Measurements from ENCODE around the gene ITPR2.

The ITPR2 gene

DNA sequence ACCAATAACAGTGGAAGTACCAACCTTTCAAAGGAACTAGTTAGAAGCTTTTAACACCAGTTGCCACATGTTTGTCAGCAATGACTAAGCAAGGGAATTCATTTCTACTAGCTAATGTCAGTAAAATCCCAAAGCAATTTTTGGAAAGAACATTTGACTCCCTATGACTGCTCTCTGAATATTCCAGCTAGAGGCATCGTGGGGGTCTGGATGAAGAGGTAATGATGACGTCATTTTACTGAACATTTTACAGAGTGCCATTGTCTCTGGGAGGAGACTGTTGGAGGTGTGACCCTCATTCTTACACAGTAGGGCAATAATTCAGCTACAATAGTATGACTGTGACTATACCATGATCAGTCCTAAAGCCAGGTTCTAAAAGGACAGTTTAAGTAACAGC lies 204.8 kb downstream of the ITPR2 start:
- TF ChIP-seq, protein P1, sequence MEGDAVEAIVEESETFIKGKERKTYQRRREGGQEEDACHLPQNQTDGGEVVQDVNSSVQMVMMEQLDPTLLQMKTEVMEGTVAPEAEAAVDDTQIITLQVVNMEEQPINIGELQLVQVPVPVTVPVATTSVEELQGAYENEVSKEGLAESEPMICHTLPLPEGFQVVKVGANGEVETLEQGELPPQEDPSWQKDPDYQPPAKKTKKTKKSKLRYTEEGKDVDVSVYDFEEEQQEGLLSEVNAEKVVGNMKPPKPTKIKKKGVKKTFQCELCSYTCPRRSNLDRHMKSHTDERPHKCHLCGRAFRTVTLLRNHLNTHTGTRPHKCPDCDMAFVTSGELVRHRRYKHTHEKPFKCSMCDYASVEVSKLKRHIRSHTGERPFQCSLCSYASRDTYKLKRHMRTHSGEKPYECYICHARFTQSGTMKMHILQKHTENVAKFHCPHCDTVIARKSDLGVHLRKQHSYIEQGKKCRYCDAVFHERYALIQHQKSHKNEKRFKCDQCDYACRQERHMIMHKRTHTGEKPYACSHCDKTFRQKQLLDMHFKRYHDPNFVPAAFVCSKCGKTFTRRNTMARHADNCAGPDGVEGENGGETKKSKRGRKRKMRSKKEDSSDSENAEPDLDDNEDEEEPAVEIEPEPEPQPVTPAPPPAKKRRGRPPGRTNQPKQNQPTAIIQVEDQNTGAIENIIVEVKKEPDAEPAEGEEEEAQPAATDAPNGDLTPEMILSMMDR (conservative IDR thresholded peaks at IDR 0.05; ENCODE audit: control insufficient read depth, insufficient read depth, low read depth, low read length), result no peak
- peak; percentile 44 for DNase-seq (ENCODE audit: low read depth)
- H3K4me3 ChIP-seq (ENCODE audit: control insufficient read depth, low read depth, low read length), result no peak overlapping the region

GRCh38 chr12:26627335-26627734 lies 205.7 kb downstream of the ITPR2 start:
- no peak overlapping the region for H3K4me3 ChIP-seq (ENCODE audit: control insufficient read depth, low read depth, low read length)
- DNase-seq (ENCODE audit: low read depth), result no peak
- TF ChIP-seq, protein P1 (conservative IDR thresholded peaks at IDR 0.05; ENCODE audit: control insufficient read depth, insufficient read depth, low read depth, low read length), result no peak

- no peak for DNase-seq (ENCODE audit: low read depth)
- TF ChIP-seq, protein P1 (conservative IDR thresholded peaks at IDR 0.05; ENCODE audit: control insufficient read depth, insufficient read depth, low read depth, low read length), result no peak
- H3K4me3 ChIP-seq (ENCODE audit: control insufficient read depth, low read depth, low read length), result no peak overlapping the region
Observed at GRCh38 chr12:26623136-26623535, 209.9 kb downstream of the ITPR2 start.

DNA sequence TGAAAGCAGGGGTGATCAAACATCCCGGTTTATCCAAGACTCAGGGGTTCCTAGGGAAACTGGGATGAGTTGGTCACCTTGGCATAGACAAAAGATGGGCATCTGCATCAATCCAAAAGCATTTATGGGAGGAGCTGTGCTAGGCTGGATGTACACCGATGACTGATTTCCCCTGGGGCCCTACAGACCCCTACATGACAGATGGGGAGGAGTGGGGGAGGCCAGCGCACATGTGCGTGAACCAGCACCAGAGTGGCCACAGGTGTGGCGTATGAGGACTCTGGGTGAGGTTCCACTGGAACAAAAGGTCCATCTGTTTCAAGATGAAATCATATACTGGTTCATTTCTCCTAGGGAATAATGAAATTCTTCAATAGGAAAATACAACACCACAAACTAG lies 210.4 kb downstream of the ITPR2 start:
- DNase-seq (ENCODE audit: low read depth), result no peak
- H3K4me3 ChIP-seq (ENCODE audit: control insufficient read depth, low read depth, low read length), result no peak overlapping the region
- TF ChIP-seq, protein P1 (conservative IDR thresholded peaks at IDR 0.05; ENCODE audit: control insufficient read depth, insufficient read depth, low read depth, low read length), result no peak

GRCh38 chr12:26621932-26622331 lies 211.1 kb downstream of the ITPR2 start:
- TF ChIP-seq, protein P1 (conservative IDR thresholded peaks at IDR 0.05; ENCODE audit: control insufficient read depth, insufficient read depth, low read depth, low read length), result no peak
- H3K4me3 ChIP-seq (ENCODE audit: control insufficient read depth, low read depth, low read length), result no peak overlapping the region
- DNase-seq (ENCODE audit: low read depth), result no peak

- H3K4me3 ChIP-seq (ENCODE audit: control insufficient read depth, low read depth, low read length), result no peak overlapping the region
- no peak for DNase-seq (ENCODE audit: low read depth)
- TF ChIP-seq, protein P1 (conservative IDR thresholded peaks at IDR 0.05; ENCODE audit: control insufficient read depth, insufficient read depth, low read depth, low read length), result no peak
Observed at GRCh38 chr12:26620907-26621306, 212.1 kb downstream of the ITPR2 start.

GRCh38 chr12:26617513-26617912 lies 215.5 kb downstream of the ITPR2 start:
- no peak for DNase-seq (ENCODE audit: low read depth)
- TF ChIP-seq, protein P1 (conservative IDR thresholded peaks at IDR 0.05; ENCODE audit: control insufficient read depth, insufficient read depth, low read depth, low read length), result no peak
- no peak overlapping the region for H3K4me3 ChIP-seq (ENCODE audit: control insufficient read depth, low read depth, low read length)

All from fibroblast of mammary gland (primary cell).